ENCODE data around the gene GALNT8. TPM values are rescaled to one million over a fixed set of nuclear protein-coding genes. Genes with fewer than 3 reads are reported as not detected.

The GALNT8 gene
- total and polyA plus RNA-seq, 4 donors: 0.09 to 1.3 (median 0.35) TPM

DNA sequence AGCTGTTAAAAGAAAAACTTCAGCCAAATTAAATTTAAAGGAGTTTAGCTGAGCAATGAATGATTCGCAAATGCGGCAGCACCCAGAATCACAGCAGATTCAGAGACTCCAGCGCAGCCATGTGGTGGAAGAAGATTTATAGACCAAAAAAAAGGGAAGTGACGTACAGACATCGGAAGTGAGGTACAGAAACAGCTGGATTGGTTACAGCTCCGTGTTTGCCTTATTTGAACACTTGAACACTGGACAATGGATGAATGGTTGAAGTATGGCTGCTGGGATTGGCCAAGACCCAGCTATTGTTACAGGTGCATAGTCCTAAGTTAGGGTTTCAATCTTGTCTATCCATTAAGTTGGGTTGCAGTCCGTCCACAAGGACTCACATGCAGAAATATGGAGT lies 42.6 kb downstream of the GALNT8 start:
- no peaks in the 10 kb centered on the region for H3K36me3 ChIP-seq (ENCODE audit: control insufficient read depth in 4 of 4, insufficient read depth in 4 of 4, low read length in 4 of 4)
- H3K27me3 ChIP-seq (ENCODE audit: control insufficient read depth in 3 of 3, insufficient read depth in 3 of 3, low read length in 2 of 3): no peaks in the 10 kb centered on the region
- H3K9ac ChIP-seq (ENCODE audit: insufficient read depth in 1 of 2, low read length in 2 of 2): no peak overlapping the region
- DNase-seq (no peak), ATAC-seq (ENCODE audit: insufficient read depth, low FRiP score) (no peak)
- H3K27ac ChIP-seq (ENCODE audit: low read depth in 1 of 2, low read length in 1 of 2): no peak overlapping the region
- peaks cover 0 to 9% (median 0%) of the 10 kb centered on the region in 5 donors for H3K4me1 ChIP-seq (ENCODE audit: control insufficient read depth in 5 of 5, insufficient read depth in 5 of 5, low read length in 5 of 5)
- H3K9me3 ChIP-seq (ENCODE audit: control insufficient read depth in 4 of 4, insufficient read depth in 3 of 4, low read length in 3 of 4): no peaks in the 10 kb centered on the region
- 66 to 78% methylated on average over 7 of the region's 7 CpGs for WGBS, 2 donors
- TF ChIP-seq, protein P1, sequence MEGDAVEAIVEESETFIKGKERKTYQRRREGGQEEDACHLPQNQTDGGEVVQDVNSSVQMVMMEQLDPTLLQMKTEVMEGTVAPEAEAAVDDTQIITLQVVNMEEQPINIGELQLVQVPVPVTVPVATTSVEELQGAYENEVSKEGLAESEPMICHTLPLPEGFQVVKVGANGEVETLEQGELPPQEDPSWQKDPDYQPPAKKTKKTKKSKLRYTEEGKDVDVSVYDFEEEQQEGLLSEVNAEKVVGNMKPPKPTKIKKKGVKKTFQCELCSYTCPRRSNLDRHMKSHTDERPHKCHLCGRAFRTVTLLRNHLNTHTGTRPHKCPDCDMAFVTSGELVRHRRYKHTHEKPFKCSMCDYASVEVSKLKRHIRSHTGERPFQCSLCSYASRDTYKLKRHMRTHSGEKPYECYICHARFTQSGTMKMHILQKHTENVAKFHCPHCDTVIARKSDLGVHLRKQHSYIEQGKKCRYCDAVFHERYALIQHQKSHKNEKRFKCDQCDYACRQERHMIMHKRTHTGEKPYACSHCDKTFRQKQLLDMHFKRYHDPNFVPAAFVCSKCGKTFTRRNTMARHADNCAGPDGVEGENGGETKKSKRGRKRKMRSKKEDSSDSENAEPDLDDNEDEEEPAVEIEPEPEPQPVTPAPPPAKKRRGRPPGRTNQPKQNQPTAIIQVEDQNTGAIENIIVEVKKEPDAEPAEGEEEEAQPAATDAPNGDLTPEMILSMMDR (IDR thresholded peaks at IDR 0.05; ENCODE audit: control extremely low read depth, extremely low read depth): no peak
- no peak overlapping the region for H3K4me3 ChIP-seq

DNA sequence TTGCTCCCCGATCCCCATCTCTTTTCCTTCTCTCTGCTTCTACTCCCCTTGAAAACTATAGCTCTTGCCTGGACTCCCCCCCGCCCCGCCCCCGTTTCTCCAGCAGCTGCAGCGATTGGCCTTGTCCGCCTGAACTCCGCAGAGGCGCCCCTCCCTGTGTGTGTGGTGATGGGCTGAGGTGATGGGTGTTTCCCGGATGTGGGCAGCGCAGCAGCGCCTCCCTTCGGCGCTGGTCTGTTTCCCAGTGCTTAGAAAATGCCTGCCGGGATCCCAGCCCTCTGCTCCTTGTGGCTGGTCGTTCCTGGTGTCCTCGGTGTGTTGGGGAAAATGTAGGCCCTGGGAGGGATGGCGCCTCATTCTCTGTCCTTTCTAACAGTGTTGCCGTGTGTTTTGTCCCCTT lies 43.3 kb downstream of the GALNT8 start:
- H3K4me1 ChIP-seq (ENCODE audit: control insufficient read depth in 5 of 5, insufficient read depth in 5 of 5, low read length in 5 of 5): peaks cover 0 to 14% (median 1%) of the 10 kb centered on the region in 5 donors
- H3K27ac ChIP-seq (ENCODE audit: low read depth in 1 of 2, low read length in 1 of 2): no peak overlapping the region
- 49 to 61% methylated on average over 18 of the region's 18 CpGs for WGBS, 2 donors
- H3K9ac ChIP-seq (ENCODE audit: insufficient read depth in 1 of 2, low read length in 2 of 2): no peak overlapping the region
- ATAC-seq (ENCODE audit: insufficient read depth, low FRiP score) (no peak), DNase-seq (peak; percentile 43 to 75 (median 67))
- no peak overlapping the region for H3K4me3 ChIP-seq
- H3K9me3 ChIP-seq (ENCODE audit: control insufficient read depth in 4 of 4, insufficient read depth in 3 of 4, low read length in 3 of 4): no peaks in the 10 kb centered on the region
- H3K27me3 ChIP-seq (ENCODE audit: control insufficient read depth in 3 of 3, insufficient read depth in 3 of 3, low read length in 2 of 3): no peaks in the 10 kb centered on the region
- H3K36me3 ChIP-seq (ENCODE audit: control insufficient read depth in 4 of 4, insufficient read depth in 4 of 4, low read length in 4 of 4): no peaks in the 10 kb centered on the region
- TF ChIP-seq, protein P1 (IDR thresholded peaks at IDR 0.05; ENCODE audit: control extremely low read depth, extremely low read depth): no peak

DNA sequence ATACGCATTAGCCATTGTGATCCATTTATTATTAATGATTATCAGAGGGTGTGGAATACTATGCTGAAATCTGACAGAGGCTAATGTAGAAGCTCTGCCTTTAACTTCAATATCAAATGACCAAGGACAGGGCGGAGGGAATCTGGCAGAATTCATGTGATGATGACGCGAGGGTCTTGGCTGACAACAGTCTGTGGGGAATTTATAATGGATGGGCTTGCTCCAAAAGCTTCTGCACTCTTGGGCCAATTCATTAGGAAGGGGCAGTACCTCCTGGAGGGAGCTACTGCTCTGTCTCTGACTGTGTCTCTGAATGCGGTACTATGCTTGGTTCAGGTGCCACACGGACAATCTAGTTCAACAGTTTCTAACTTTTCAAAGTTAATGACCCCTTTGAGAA lies 46.2 kb downstream of the GALNT8 start:
- Histone ChIP-seq H3K27me3 (ENCODE audit: control insufficient read depth in 3 of 3, insufficient read depth in 3 of 3, low read length in 2 of 3) (peaks cover 0 to 6% (median 4%) of the 10 kb centered on the region in 3 donors), H3K4me3 (no peak overlapping the region), H3K27ac (ENCODE audit: low read depth in 1 of 2, low read length in 1 of 2) (no peak overlapping the region), H3K9ac (ENCODE audit: insufficient read depth in 1 of 2, low read length in 2 of 2) (no peak overlapping the region), H3K36me3 (ENCODE audit: control insufficient read depth in 4 of 4, insufficient read depth in 4 of 4, low read length in 4 of 4) (no peaks in the 10 kb centered on the region), H3K9me3 (ENCODE audit: control insufficient read depth in 4 of 4, insufficient read depth in 3 of 4, low read length in 3 of 4) (no peaks in the 10 kb centered on the region), H3K4me1 (ENCODE audit: control insufficient read depth in 5 of 5, insufficient read depth in 5 of 5, low read length in 5 of 5) (peaks cover 0 to 20% (median 2%) of the 10 kb centered on the region in 5 donors)
- TF ChIP-seq, protein P1 (IDR thresholded peaks at IDR 0.05; ENCODE audit: control extremely low read depth, extremely low read depth): no peak
- 80 to 93% methylated on average over 6 of the region's 6 CpGs for WGBS, 2 donors
- peak in 2 of 3 donors; percentile 20 to 37 for DNase-seq
- ATAC-seq (ENCODE audit: insufficient read depth, low FRiP score): no peak

DNA sequence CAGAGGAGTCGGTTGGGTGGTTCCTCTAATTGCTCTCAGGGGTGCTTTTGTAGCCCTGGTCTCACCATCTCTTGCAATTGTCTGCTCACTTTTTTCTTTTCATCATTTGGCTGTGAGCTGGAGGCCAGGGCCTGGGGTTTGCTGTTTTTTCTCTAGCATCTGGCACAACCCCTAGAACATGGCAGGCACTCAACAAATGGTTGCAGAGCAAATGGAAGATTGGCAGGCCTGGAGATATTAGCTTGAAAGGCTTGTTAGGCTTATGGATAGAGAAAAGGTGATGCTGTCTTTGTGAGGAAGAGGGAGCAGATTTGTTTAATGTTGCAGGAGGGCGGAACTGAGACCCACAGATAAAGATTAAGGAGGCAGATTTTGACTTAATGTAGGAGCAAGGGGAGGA lies 47.0 kb downstream of the GALNT8 start:
- Histone ChIP-seq H3K4me1 (ENCODE audit: control insufficient read depth in 5 of 5, insufficient read depth in 5 of 5, low read length in 5 of 5) (peaks cover 0 to 20% (median 2%) of the 10 kb centered on the region in 5 donors), H3K4me3 (no peak overlapping the region), H3K36me3 (ENCODE audit: control insufficient read depth in 4 of 4, insufficient read depth in 4 of 4, low read length in 4 of 4) (no peaks in the 10 kb centered on the region), H3K9ac (ENCODE audit: insufficient read depth in 1 of 2, low read length in 2 of 2) (no peak overlapping the region), H3K9me3 (ENCODE audit: control insufficient read depth in 4 of 4, insufficient read depth in 3 of 4, low read length in 3 of 4) (no peaks in the 10 kb centered on the region), H3K27ac (ENCODE audit: low read depth in 1 of 2, low read length in 1 of 2) (no peak overlapping the region), H3K27me3 (ENCODE audit: control insufficient read depth in 3 of 3, insufficient read depth in 3 of 3, low read length in 2 of 3) (peaks cover 0 to 6% (median 4%) of the 10 kb centered on the region in 3 donors)
- DNase-seq: no peak
- 88 to 92% methylated on average over 2 of the region's 2 CpGs for WGBS, 2 donors
- no peak for ATAC-seq (ENCODE audit: insufficient read depth, low FRiP score)
- TF ChIP-seq, protein P1 (IDR thresholded peaks at IDR 0.05; ENCODE audit: control extremely low read depth, extremely low read depth): no peak
